ENCODE results near the gene LIX1L.
"Not testable (repeated sequence)": the region's sequence is repeated elsewhere in the genome, so short reads cannot be mapped to it uniquely, and the experiment has no call there.

Gene LIX1L

DNA sequence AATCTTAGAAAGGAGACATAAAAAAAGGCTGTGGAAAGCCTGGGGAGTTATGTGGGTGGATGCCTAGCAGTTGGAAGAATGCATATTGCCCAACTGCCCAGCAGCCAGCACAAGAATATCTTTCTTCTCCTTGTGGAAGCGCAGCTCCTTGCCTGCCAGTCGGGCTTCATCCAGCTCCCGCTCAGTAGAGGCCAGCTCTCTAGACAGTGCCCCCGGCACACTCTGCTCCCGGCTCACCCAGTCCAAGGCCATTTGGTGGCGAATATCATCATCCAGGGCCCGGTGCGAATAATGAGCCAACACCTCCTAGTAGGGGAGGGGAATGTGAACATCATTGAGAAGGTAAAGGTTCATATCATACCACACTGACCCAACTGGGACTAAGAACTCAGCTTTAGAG is 21.6 kb downstream of the LIX1L start:
- Histone ChIP-seq H3K4me1 (ENCODE audit: control insufficient read depth, insufficient read depth, low read length) (peaks cover 25% of the 10 kb centered on the region), H3K4me3 (ENCODE audit: low read length) (no peak overlapping the region), H3K27me3 (ENCODE audit: control insufficient read depth, insufficient read depth, low read length) (no peaks in the 10 kb centered on the region), H3K9ac (ENCODE audit: low read length) (no peak overlapping the region), H3K9me3 (ENCODE audit: control insufficient read depth, low read length) (no peaks in the 10 kb centered on the region), H3K36me3 (ENCODE audit: control insufficient read depth, insufficient read depth, low read length) (no peaks in the 10 kb centered on the region)

DNA sequence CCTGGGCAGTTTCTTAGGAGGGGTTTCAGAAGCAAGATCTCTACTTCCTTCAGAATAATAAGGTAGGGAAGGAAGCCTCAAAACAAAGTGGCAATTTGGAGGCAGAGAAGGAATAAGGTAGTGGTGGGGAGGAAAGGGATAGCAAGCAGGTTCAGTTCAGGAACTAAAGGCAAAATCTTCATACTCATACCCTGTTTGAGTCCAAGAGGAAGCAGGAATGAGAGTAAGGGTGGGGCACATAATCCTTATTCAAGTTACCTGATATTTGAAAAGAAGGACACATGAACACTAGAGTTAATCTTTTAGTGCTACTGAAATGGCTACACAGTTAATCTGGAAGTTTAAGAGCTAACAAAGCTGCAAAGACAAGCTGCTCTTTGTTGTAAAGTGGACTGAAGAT is 22.1 kb downstream of the LIX1L start:
- Histone ChIP-seq H3K4me3 (ENCODE audit: low read length) (no peak overlapping the region), H3K9ac (ENCODE audit: low read length) (no peak overlapping the region), H3K36me3 (ENCODE audit: control insufficient read depth, insufficient read depth, low read length) (no peaks in the 10 kb centered on the region), H3K9me3 (ENCODE audit: control insufficient read depth, low read length) (no peaks in the 10 kb centered on the region), H3K4me1 (ENCODE audit: control insufficient read depth, insufficient read depth, low read length) (peaks cover 25% of the 10 kb centered on the region), H3K27me3 (ENCODE audit: control insufficient read depth, insufficient read depth, low read length) (no peaks in the 10 kb centered on the region)

DNA sequence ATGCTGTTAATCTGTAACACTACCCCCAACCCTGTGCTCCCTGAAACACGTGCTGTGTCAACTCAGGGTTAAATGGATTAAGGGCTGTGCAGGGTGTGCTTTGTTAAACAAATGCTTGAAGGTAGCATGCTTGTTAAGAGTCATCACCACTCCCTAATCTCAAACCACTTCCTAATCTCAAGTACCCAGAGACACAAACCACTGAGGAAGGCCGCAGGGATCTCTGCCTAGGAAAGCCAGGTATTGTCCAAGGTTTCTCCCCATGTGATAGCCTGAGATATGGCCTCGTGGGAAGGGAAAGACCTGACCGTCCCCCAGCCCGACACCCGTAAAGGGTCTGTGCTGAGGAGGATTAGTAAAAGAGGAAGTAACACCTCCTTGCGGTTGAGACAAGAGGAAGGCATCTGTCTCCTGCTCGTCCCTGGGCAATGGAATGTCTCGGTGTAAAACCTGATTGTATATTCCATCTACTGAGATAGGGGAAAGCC is 25.3 kb downstream of the LIX1L start:
- H3K4me3 ChIP-seq (ENCODE audit: low read length) = peak overlapping the region; percentile 19
- H3K27me3 ChIP-seq (ENCODE audit: control insufficient read depth, insufficient read depth, low read length); H3K36me3 ChIP-seq (ENCODE audit: control insufficient read depth, insufficient read depth, low read length); H3K9me3 ChIP-seq (ENCODE audit: control insufficient read depth, low read length): not testable (repeated sequence)
- H3K9ac ChIP-seq (ENCODE audit: low read length) = peak overlapping the region; percentile 23
- peaks cover 25% of the 10 kb centered on the region for H3K4me1 ChIP-seq (ENCODE audit: control insufficient read depth, insufficient read depth, low read length)

DNA sequence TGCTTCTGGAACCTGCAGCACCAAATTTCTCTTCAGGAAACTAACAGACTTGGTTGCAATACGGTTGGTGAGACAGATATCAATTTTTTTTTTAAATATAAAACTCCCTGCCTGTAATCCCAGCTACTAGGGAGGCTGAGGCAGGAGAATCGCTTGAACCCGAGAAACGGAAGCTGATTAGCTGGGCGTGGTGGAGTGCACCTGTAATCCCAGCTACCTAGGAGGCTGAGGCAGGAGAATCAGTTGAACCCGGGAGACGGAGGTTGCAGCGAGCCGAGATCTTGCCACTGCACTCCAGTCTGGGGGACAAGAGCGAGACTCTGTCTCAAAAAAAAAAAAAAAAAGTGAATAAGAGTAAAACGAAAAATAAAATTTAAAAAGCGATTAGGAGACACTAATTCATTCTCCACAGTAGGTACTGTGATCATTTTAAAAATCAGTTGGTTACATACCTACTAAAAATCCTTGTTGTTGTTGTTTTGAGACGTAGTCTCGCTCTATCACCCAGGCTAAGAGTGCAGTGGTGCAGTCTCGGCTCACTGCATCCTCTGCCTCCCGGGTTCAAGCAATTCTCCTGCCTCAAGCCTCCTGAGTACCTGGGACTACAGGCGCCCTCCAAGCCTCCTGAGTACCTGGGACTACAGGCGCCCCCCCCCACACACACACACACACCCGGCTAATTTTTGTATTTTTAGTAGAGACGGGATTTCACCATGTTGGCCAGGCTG is 29.7 kb downstream of the LIX1L start:
- Histone ChIP-seq H3K4me1 (ENCODE audit: control insufficient read depth, insufficient read depth, low read length) (peaks cover 15% of the 10 kb centered on the region), H3K4me3 (ENCODE audit: low read length) (peak overlapping the region; percentile 92)

DNA sequence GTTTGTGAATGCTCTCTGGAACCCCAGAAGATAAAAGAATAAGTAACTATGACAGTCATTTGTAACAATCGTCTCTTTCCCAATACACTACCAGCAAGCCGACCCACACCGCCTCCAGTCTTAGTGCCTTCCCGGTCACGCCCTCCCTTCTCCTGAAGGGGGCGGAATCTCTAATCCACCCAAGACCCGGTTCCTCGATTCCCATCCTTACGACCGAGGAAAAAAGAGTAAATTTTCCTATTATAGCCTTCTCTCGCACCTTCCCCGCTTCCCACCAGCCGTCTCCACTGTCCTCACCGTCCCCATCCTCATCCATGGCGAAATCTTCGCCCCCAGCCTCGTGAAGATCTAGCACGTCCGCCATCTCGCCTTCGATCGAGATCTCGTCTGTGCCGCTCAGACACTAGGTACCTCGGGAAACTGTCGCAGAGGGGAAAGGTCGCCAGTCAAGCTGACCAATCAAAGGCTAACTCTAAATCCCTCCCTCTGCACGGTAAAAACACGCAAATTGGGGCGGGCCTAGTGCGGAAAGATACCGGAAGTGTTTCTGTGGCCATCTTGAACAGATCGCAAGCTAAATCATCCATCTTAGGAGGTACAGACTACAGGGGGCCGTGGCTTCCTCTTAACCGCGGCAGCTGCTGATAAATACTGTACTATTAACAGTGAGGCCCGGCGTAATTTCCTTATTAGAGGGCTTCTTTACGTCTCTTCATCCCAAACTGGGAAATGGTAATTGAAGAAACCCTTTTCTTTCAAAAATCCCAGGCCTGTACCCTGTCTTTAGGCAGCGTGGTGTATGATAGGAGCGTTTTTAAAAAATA is 30.5 kb downstream of the LIX1L start, which contains the start of gene RBM8A:
Gene RBM8A, minus strand, starts transcription at position 422 of the 824 bp plus-strand sequence. Its CDS starts 58 bp downstream, at position 364.
- Histone ChIP-seq H3K4me3 (ENCODE audit: low read length) (peak within 1 kb of the TSS; percentile 92), H3K4me1 (ENCODE audit: control insufficient read depth, insufficient read depth, low read length) (peaks cover 15% of the 10 kb centered on the region), H3K9me3 (ENCODE audit: control insufficient read depth, low read length) (no peaks in the 10 kb centered on the region), H3K9ac (ENCODE audit: low read length) (peak within 1 kb of the TSS; percentile 100), H3K27me3 (ENCODE audit: control insufficient read depth, insufficient read depth, low read length) (no peaks in the 10 kb centered on the region), H3K36me3 (ENCODE audit: control insufficient read depth, insufficient read depth, low read length) (no peaks in the 10 kb centered on the region)

More for the DNA sequence above, 29.7 kb downstream of the LIX1L start:
- H3K36me3 ChIP-seq (ENCODE audit: control insufficient read depth, insufficient read depth, low read length) = no peaks in the 10 kb centered on the region
- no peaks in the 10 kb centered on the region for H3K27me3 ChIP-seq (ENCODE audit: control insufficient read depth, insufficient read depth, low read length)
- H3K9ac ChIP-seq (ENCODE audit: low read length) = peak overlapping the region; percentile 100
- H3K9me3 ChIP-seq (ENCODE audit: control insufficient read depth, low read length) = no peaks in the 10 kb centered on the region

DNA sequence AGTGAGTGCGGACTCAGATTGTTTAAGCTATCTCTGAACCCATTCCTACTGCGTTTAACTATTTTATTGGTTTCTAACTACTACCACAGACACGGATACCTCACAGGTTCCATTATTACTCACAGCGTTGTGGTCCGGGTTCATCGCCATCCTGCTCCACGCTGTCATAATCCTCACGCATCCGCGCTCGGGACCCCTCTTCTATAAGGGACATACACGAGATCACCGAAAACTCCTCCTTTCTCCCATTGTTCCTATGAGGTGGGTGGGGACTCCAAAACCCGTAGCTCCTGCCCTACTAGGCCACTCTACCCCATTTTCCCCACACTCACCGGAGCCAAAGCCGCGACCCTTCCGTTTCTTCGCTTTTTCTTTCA is 31.1 kb downstream of the LIX1L start:
- Histone ChIP-seq H3K9me3 (ENCODE audit: control insufficient read depth, low read length) (no peaks in the 10 kb centered on the region), H3K4me1 (ENCODE audit: control insufficient read depth, insufficient read depth, low read length) (peaks cover 9% of the 10 kb centered on the region), H3K36me3 (ENCODE audit: control insufficient read depth, insufficient read depth, low read length) (no peaks in the 10 kb centered on the region)

DNA sequence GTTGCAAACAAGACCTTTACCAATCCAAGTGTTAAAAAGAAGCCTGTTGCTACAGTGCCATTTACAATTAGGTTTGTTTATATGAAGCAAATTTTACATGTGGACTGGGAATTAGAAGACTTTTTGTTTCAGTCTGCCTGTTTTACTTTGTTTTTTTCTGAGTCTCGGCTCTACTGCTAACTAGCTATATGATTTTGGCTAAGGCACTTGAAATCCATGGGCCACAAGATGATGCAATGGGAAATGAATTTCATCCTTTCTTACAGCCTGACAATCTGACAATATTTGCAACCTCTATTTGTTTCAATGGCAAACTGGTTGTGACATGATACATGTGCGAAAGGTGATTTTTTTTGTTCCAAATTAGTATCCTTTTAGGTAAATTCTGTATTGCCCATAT is 35.6 kb downstream of the LIX1L start:
- Histone ChIP-seq H3K9ac (ENCODE audit: low read length) (no peak overlapping the region), H3K9me3 (ENCODE audit: control insufficient read depth, low read length) (no peaks in the 10 kb centered on the region), H3K4me1 (ENCODE audit: control insufficient read depth, insufficient read depth, low read length) (peaks cover 17% of the 10 kb centered on the region), H3K4me3 (ENCODE audit: low read length) (no peak overlapping the region), H3K27me3 (ENCODE audit: control insufficient read depth, insufficient read depth, low read length) (no peaks in the 10 kb centered on the region), H3K36me3 (ENCODE audit: control insufficient read depth, insufficient read depth, low read length) (no peaks in the 10 kb centered on the region)

More for the DNA sequence above, 31.1 kb downstream of the LIX1L start:
- Histone ChIP-seq H3K27me3 (ENCODE audit: control insufficient read depth, insufficient read depth, low read length) (no peaks in the 10 kb centered on the region), H3K9ac (ENCODE audit: low read length) (peak overlapping the region; percentile 100), H3K4me3 (ENCODE audit: low read length) (peak overlapping the region; percentile 92)

DNA sequence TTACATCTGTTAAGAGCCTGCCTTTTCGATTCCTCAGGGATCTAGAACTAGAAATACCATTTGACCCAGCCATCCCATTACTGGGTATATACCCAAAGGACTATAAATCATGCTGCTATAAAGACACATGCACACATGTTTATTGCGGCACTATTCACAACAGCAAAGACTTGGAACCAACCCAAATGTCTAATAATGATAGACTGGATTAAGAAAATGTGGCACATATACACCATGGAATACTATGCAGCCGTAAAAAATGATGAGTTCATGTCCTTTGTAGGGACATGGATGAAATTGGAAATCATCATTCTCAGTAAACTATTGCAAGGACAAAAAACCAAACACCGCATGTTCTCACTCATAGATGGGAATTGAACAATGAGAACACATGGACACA is 37.5 kb downstream of the LIX1L start:
- H3K36me3 ChIP-seq (ENCODE audit: control insufficient read depth, insufficient read depth, low read length); H3K27me3 ChIP-seq (ENCODE audit: control insufficient read depth, insufficient read depth, low read length); H3K4me3 ChIP-seq (ENCODE audit: low read length); H3K9ac ChIP-seq (ENCODE audit: low read length); H3K9me3 ChIP-seq (ENCODE audit: control insufficient read depth, low read length): not testable (repeated sequence)
- peaks cover 12% of the 10 kb centered on the region for H3K4me1 ChIP-seq (ENCODE audit: control insufficient read depth, insufficient read depth, low read length)

DNA sequence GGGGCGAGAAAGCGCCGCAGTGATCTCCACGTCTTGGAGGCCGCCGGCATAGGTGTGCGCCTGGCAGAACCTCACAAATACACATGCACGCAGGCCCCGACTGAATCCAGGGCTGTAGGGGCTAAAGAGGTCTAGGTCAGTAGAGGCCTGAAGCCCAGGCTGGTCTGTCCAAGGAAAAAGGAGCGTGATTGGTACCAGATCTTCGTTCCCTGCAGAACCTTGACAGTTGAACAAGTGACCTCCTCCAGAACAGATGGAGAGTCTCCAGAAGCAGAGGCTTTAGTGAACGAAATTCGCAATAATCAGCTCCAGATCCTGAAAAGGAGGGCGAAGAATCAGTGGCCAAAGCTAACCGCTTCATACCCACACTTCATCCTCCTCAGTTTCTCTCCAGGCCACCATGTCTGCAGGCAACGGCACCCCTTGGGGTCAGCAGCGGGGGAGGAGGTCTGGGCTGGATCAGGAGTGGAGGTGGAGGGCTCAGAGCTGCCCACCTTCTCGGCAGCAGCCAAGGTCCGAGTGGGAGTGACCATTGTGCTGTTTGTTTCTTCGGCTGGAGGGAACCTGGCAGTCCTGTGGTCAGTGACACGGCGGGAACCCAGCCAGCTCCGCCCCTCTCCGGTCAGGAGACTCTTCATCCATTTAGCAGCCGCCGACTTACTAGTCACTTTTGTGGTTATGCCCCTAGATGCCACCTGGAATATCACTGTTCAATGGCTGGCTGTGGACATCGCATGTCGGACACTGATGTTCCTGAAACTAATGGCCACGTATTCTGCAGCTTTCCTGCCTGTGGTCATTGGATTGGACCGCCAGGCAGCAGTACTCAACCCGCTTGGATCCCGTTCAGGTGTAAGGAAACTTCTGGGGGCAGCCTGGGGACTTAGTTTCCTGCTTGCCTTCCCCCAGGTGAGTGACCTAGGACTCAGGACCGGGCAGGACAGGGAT is 38.6 kb downstream of the LIX1L start:
- Histone ChIP-seq H3K9me3 (ENCODE audit: control insufficient read depth, low read length) (no peaks in the 10 kb centered on the region), H3K9ac (ENCODE audit: low read length) (peak overlapping the region; percentile 96), H3K4me1 (ENCODE audit: control insufficient read depth, insufficient read depth, low read length) (peaks cover 12% of the 10 kb centered on the region), H3K27me3 (ENCODE audit: control insufficient read depth, insufficient read depth, low read length) (no peaks in the 10 kb centered on the region), H3K4me3 (ENCODE audit: low read length) (peak overlapping the region; percentile 99), H3K36me3 (ENCODE audit: control insufficient read depth, insufficient read depth, low read length) (no peaks in the 10 kb centered on the region)

DNA sequence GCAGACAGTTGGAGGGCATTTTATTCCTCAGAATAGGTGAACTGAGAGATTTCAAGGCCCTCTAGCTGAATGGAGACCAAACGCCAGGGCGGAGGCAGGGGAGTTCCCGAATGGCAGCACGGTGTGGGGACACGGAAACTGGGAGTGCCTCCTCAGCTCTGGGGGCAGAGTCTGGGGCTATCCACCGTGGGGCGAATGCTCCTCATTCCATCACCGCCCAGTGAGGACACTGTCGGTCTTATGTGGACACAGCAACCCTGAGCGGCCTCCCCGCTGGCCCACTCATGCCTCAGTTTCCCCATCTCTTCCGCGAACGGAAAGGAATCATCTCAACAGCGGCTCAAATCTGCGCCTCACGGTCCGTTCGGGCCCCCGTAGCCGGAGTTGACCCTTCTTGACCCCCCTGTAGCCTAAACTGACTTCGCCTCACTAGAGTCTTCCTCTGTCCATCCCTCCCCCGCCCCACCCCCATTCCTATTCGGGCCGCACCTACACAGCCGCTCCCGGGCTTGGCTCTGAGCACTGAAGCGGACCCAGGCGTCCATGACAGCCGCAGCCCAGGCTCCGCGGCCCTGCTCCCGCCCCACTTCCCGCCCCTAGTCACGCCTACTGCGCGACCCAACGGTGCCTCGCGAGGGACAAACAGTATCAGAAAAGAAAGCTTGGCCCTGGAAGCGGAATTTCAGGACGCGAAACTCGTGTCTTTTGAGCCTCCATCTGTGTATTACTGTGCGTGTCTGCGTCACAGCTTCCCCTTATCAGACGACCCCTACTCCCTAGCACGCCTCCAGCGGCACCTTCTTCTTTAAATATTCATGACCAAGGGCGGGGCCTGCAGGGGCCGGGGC is 39.4 kb downstream of the LIX1L start, which contains the start of gene PEX11B:
Gene PEX11B, minus strand, starts transcription at position 574 of the 848 bp plus-strand sequence. Its CDS starts 29 bp downstream, at position 545.
- peaks cover 12% of the 10 kb centered on the region for H3K4me1 ChIP-seq (ENCODE audit: control insufficient read depth, insufficient read depth, low read length)
- peak within 1 kb of the TSS; percentile 99 for H3K4me3 ChIP-seq (ENCODE audit: low read length)
- peak within 1 kb of the TSS; percentile 96 for H3K9ac ChIP-seq (ENCODE audit: low read length)
- H3K9me3 ChIP-seq (ENCODE audit: control insufficient read depth, low read length) = no peaks in the 10 kb centered on the region
- H3K36me3 ChIP-seq (ENCODE audit: control insufficient read depth, insufficient read depth, low read length) = no peaks in the 10 kb centered on the region
- no peaks in the 10 kb centered on the region for H3K27me3 ChIP-seq (ENCODE audit: control insufficient read depth, insufficient read depth, low read length)

DNA sequence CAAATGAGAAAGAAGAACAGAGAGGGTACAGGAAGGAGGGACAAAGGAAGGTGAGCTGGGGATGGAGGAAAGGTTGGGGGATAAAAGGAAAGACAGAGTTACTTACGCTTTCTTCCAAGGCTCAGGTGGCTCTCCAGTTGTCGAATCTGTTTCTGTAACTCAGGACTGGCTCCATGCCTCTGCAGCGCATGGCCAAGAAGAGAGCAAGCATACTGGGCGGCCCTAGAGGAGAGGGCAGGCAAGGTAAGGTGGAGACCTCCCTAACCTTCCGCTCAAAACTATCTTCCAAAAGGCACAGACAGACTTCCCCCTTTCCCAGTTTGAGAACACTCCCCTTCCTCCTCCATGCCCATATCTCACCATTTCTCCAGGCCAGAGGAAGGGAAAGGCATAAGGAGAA is 40.2 kb downstream of the LIX1L start:
- no peaks in the 10 kb centered on the region for H3K9me3 ChIP-seq (ENCODE audit: control insufficient read depth, low read length)
- peak overlapping the region; percentile 99 for H3K4me3 ChIP-seq (ENCODE audit: low read length)
- no peaks in the 10 kb centered on the region for H3K27me3 ChIP-seq (ENCODE audit: control insufficient read depth, insufficient read depth, low read length)
- H3K36me3 ChIP-seq (ENCODE audit: control insufficient read depth, insufficient read depth, low read length) = no peaks in the 10 kb centered on the region
- peaks cover 12% of the 10 kb centered on the region for H3K4me1 ChIP-seq (ENCODE audit: control insufficient read depth, insufficient read depth, low read length)
- peak overlapping the region; percentile 96 for H3K9ac ChIP-seq (ENCODE audit: low read length)

Measured in mucosa of stomach (tissue), 1 donor.